ENCODE measurements around the gene TSR1. TPM values are rescaled to one million over a fixed set of nuclear protein-coding genes. Genes with fewer than 3 reads are reported as not detected.

TSR1 gene
- total and polyA plus RNA-seq, 2 experiments from 2014 or later = 21.2 to 22.0 TPM

DNA sequence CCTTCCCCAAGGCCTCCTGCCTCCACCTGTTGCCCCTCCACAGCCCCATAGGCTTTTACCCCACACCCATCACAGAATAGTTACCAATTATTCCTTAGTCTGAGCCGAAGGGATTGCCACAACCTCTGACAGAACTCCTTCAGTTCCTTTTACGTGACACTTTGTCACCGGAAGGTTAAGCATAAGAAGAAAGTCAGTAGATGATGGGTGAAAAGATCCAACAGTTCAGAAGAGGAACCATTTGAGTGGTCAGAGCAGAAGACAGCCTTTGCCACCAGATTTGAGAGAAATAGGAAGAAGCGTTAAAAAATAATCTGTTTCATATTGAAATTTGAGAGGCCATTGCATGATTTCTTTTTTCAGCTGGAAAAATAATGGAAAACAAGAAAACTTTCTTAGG, 31.3 kb downstream of the TSR1 start:
- TF ChIP-seq EZH2 (IDR thresholded peaks at IDR 0.05; ENCODE audit: borderline replicate concordance) = no peak
- TF ChIP-seq, protein P1, sequence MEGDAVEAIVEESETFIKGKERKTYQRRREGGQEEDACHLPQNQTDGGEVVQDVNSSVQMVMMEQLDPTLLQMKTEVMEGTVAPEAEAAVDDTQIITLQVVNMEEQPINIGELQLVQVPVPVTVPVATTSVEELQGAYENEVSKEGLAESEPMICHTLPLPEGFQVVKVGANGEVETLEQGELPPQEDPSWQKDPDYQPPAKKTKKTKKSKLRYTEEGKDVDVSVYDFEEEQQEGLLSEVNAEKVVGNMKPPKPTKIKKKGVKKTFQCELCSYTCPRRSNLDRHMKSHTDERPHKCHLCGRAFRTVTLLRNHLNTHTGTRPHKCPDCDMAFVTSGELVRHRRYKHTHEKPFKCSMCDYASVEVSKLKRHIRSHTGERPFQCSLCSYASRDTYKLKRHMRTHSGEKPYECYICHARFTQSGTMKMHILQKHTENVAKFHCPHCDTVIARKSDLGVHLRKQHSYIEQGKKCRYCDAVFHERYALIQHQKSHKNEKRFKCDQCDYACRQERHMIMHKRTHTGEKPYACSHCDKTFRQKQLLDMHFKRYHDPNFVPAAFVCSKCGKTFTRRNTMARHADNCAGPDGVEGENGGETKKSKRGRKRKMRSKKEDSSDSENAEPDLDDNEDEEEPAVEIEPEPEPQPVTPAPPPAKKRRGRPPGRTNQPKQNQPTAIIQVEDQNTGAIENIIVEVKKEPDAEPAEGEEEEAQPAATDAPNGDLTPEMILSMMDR (IDR thresholded peaks at IDR 0.05; ENCODE audit: poor library complexity) = no peak
- no peak for TF ChIP-seq EZH2phosphoT487 (IDR thresholded peaks at IDR 0.05; ENCODE audit: low read depth, severe bottlenecking, unreplicated experiment)
- Histone ChIP-seq H3K27ac (no peak overlapping the region), H3K4me3 (no peak overlapping the region), H3K4me1 (ENCODE audit: insufficient read depth) (no peaks in the 10 kb centered on the region), H3K4me2 (no peak overlapping the region), H3K9me2 (replicated peaks; ENCODE audit: insufficient read depth) (no peaks in the 10 kb centered on the region), H3K9me3 (ENCODE audit: low read depth) (no peaks in the 10 kb centered on the region), H3K27me3 (no peaks in the 10 kb centered on the region), H2AFZ (no peak overlapping the region), H3K36me3 (replicated peaks; ENCODE audit: insufficient read depth, low read depth) (no peaks in the 10 kb centered on the region), H4K20me1 (ENCODE audit: insufficient read depth, poor library complexity, severe bottlenecking) (peaks cover 3% of the 10 kb centered on the region), H3K79me2 (peaks cover 37% of the 10 kb centered on the region)
- WGBS (ENCODE audit: low lambda C conversion rate, missing lambda C conversion rate) = 94% methylated on average over 4 of the region's 4 CpGs
- no peak for DNase-seq (ENCODE audit: low spot score)

GRCh38 chr17:2303204-2304188, 32.8 kb downstream of the TSR1 start, which contains the start of the genes SMG6 and SRR:
Gene SMG6, minus strand, starts transcription at chr17:2303785. Its CDS starts 65 bp downstream, at chr17:2303720.
Gene SRR, plus strand, starts transcription at chr17:2303950. Its CDS starts 11,611 bp downstream, at chr17:2315561.
- Histone ChIP-seq H3K79me2 (peaks cover 50% of the 10 kb centered on the region), H3K4me3 (peak within 1 kb of the TSS; percentile 53), H3K9me3 (ENCODE audit: low read depth) (no peaks in the 10 kb centered on the region), H3K4me2 (peak within 1 kb of the TSS; percentile 91), H3K9me2 (replicated peaks; ENCODE audit: insufficient read depth) (no peaks in the 10 kb centered on the region), H4K20me1 (ENCODE audit: insufficient read depth, poor library complexity, severe bottlenecking) (peaks cover 3% of the 10 kb centered on the region), H3K27ac (peak within 1 kb of the TSS; percentile 96), H2AFZ (peak within 1 kb of the TSS; percentile 88), H3K4me1 (ENCODE audit: insufficient read depth) (no peaks in the 10 kb centered on the region), H3K27me3 (no peaks in the 10 kb centered on the region), H3K36me3 (replicated peaks; ENCODE audit: insufficient read depth, low read depth) (no peaks in the 10 kb centered on the region)
- peak; percentile 96 for DNase-seq (ENCODE audit: low spot score)
- TF ChIP-seq EZH2 (IDR thresholded peaks at IDR 0.05; ENCODE audit: borderline replicate concordance) (no peak), EZH2phosphoT487 (IDR thresholded peaks at IDR 0.05; ENCODE audit: low read depth, severe bottlenecking, unreplicated experiment) (no peak)
- TF ChIP-seq, protein P1 (IDR thresholded peaks at IDR 0.05; ENCODE audit: poor library complexity) = no peak
- under 1% methylated on average over 37 of the region's 108 CpGs for WGBS (ENCODE audit: low lambda C conversion rate, missing lambda C conversion rate)

DNA sequence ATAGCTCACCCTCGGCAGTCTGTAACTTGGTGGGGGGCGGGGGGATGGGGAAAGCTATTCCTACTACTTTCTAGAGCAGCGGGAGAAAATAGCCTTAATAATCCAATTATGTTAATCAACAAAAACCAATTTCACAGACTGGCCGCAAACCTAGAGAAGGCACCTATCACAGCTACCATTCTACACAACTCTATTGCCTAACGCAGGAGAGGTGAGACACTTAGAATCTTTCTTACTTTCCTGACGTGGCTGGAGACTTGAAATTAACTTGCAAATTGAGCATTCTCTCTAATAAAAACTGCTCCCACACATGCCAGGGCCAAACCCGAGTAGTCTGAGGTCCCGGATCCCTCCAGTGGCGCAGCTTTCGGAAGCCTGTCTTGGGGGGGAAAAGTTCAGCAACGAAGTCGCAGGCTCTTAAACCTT, 33.5 kb downstream of the TSR1 start:
- Histone ChIP-seq H3K9me2 (replicated peaks; ENCODE audit: insufficient read depth) (no peaks in the 10 kb centered on the region), H4K20me1 (ENCODE audit: insufficient read depth, poor library complexity, severe bottlenecking) (peaks cover 3% of the 10 kb centered on the region), H2AFZ (peak overlapping the region; percentile 71), H3K36me3 (replicated peaks; ENCODE audit: insufficient read depth, low read depth) (no peaks in the 10 kb centered on the region), H3K4me2 (peak overlapping the region; percentile 77), H3K4me3 (peak overlapping the region; percentile 53), H3K4me1 (ENCODE audit: insufficient read depth) (no peaks in the 10 kb centered on the region), H3K9me3 (ENCODE audit: low read depth) (no peaks in the 10 kb centered on the region), H3K79me2 (peaks cover 55% of the 10 kb centered on the region), H3K27me3 (no peaks in the 10 kb centered on the region), H3K27ac (peak overlapping the region; percentile 96)
- TF ChIP-seq EZH2 (IDR thresholded peaks at IDR 0.05; ENCODE audit: borderline replicate concordance) (no peak), EZH2phosphoT487 (IDR thresholded peaks at IDR 0.05; ENCODE audit: low read depth, severe bottlenecking, unreplicated experiment) (no peak)
- TF ChIP-seq, protein P1 (IDR thresholded peaks at IDR 0.05; ENCODE audit: poor library complexity) = no peak
- no peak for DNase-seq (ENCODE audit: low spot score)
- WGBS (ENCODE audit: low lambda C conversion rate, missing lambda C conversion rate) = under 1% methylated on average over 12 of the region's 12 CpGs

Measured in hepatocyte (in vitro differentiated cells).